Measurements from ENCODE around the gene IL1R2. TPM values are rescaled to one million over a fixed set of nuclear protein-coding genes. Genes with fewer than 3 reads are reported as not detected.

Gene IL1R2
- total and polyA plus RNA-seq, 2 donors = 0.37 to 31.2 TPM

GRCh38 chr2:101963198-101963597 lies 28.6 kb upstream of the IL1R2 start:
- no peak overlapping the region for H3K27ac ChIP-seq (ENCODE audit: low read depth)
- DNase-seq (ENCODE audit: extremely low spot score) = no peak
- WGBS = 87% methylated on average over 4 of the region's 4 CpGs
- H3K4me3 ChIP-seq (ENCODE audit: low read depth, low read length) = no peak overlapping the region
- H3K36me3 ChIP-seq (ENCODE audit: insufficient read depth) = no peaks in the 10 kb centered on the region
- no peaks in the 10 kb centered on the region for H3K4me1 ChIP-seq (ENCODE audit: insufficient read depth)

- H3K36me3 ChIP-seq (ENCODE audit: insufficient read depth) = no peaks in the 10 kb centered on the region
- 75% methylated on average over 7 of the region's 7 CpGs for WGBS
- H3K4me1 ChIP-seq (ENCODE audit: insufficient read depth) = no peaks in the 10 kb centered on the region
- no peak overlapping the region for H3K4me3 ChIP-seq (ENCODE audit: low read depth, low read length)
- no peak for DNase-seq (ENCODE audit: extremely low spot score)
- no peak overlapping the region for H3K27ac ChIP-seq (ENCODE audit: low read depth)
Observed at GRCh38 chr2:101967826-101968513, 23.8 kb upstream of the IL1R2 start.

DNA sequence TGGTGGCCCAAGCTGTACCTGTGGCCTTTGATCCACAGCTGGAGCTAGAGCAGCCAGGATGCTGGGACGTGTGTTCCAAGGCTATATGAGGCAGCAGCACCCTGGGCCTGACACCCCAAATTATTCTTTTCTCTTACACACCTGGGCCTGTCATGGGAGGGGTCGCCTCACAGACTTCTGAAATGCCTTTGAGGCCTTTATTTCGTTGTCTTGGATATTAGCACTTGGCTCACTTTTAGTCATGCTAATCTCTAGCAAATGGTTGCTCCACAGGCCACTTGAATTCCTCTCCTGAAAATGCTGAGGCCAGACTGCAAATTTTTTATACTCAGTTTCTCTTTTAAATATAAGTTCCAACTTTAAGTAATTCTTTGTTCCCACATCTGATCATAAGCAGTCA lies 22.0 kb upstream of the IL1R2 start:
- Histone ChIP-seq H3K4me3 (ENCODE audit: low read depth, low read length) (no peak overlapping the region), H3K27ac (ENCODE audit: low read depth) (no peak overlapping the region), H3K4me1 (ENCODE audit: insufficient read depth) (no peaks in the 10 kb centered on the region), H3K36me3 (ENCODE audit: insufficient read depth) (no peaks in the 10 kb centered on the region)
- DNase-seq (ENCODE audit: extremely low spot score) = no peak
- WGBS = 86% methylated on average over 3 of the region's 3 CpGs

GRCh38 chr2:101970901-101971300 lies 20.9 kb upstream of the IL1R2 start:
- WGBS = 86% methylated on average over 1 of the region's 1 CpG
- no peak for DNase-seq (ENCODE audit: extremely low spot score)
- Histone ChIP-seq H3K36me3 (ENCODE audit: insufficient read depth) (no peaks in the 10 kb centered on the region), H3K4me1 (ENCODE audit: insufficient read depth) (peaks cover 2% of the 10 kb centered on the region), H3K4me3 (ENCODE audit: low read depth, low read length) (no peak overlapping the region), H3K27ac (ENCODE audit: low read depth) (no peak overlapping the region)

DNA sequence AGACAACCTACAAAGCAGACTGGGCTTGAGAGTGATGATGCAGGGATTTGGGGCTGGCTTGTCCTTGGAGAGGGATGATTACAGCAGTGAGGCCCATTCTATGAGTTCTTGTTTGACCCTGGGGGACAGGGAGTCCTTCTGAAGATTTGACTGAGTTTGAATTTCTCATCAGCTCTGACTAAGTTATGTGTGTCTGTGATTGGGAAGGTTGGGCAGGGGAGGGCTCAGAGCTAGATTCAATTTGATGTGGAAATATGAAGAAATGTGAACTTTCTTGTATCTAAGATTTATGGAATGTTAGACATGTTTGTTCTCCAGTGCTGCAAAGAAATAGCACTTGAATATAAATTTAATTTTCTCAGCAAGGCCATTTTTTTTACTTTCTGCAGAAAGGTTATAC lies 19.9 kb upstream of the IL1R2 start:
- Histone ChIP-seq H3K36me3 (ENCODE audit: insufficient read depth) (no peaks in the 10 kb centered on the region), H3K4me1 (ENCODE audit: insufficient read depth) (peaks cover 2% of the 10 kb centered on the region), H3K27ac (ENCODE audit: low read depth) (no peak overlapping the region), H3K4me3 (ENCODE audit: low read depth, low read length) (no peak overlapping the region)
- DNase-seq (ENCODE audit: extremely low spot score) = no peak

DNA sequence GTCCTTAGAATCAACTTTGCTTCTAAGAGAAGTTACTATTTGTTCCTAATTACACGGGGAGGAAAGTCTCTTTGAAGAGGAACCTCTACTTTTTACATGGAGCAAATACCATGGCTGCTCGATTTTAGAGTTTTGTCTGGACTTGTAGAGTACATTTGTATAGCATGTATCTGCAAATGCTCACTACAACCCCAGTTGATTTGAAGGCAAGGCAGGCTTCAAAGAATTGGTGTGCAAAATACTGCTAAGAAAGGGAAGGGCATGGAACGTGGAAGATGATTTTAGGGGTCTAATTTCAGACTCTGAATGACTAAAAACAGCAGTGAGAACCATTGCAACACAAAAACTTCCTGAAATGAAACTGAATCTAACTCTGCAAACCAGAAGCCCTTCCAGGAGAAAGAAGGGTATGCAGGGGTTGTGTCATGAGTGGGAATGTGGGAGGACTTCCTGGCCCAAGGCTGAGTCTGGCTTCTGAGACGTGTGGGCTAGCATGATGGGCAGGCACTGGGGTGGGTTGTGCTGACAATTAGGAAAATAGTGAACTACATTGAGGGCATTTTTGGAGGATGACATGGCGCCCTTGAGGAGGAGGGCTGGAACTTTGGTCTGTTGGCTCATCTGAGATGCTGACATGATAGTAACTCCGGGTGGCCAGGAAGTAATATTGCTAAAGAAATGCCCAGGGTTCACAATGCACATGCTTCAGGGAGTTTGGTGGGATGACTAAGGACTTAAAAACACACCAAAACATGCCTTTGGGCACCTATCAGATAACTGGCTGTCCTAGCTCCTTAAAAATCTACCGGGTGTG lies 18.9 kb upstream of the IL1R2 start:
- no peak for DNase-seq (ENCODE audit: extremely low spot score)
- Histone ChIP-seq H3K4me3 (ENCODE audit: low read depth, low read length) (no peak overlapping the region), H3K4me1 (ENCODE audit: insufficient read depth) (peaks cover 2% of the 10 kb centered on the region), H3K36me3 (ENCODE audit: insufficient read depth) (no peaks in the 10 kb centered on the region), H3K27ac (ENCODE audit: low read depth) (no peak overlapping the region)
- 76% methylated on average over 7 of the region's 7 CpGs for WGBS

- DNase-seq (ENCODE audit: extremely low spot score) = no peak
- Histone ChIP-seq H3K4me1 (ENCODE audit: insufficient read depth) (peaks cover 2% of the 10 kb centered on the region), H3K36me3 (ENCODE audit: insufficient read depth) (no peaks in the 10 kb centered on the region), H3K4me3 (ENCODE audit: low read depth, low read length) (no peak overlapping the region), H3K27ac (ENCODE audit: low read depth) (no peak overlapping the region)
- 29% methylated on average over 8 of the region's 8 CpGs for WGBS
Observed at GRCh38 chr2:101974663-101975062, 17.1 kb upstream of the IL1R2 start.

DNA sequence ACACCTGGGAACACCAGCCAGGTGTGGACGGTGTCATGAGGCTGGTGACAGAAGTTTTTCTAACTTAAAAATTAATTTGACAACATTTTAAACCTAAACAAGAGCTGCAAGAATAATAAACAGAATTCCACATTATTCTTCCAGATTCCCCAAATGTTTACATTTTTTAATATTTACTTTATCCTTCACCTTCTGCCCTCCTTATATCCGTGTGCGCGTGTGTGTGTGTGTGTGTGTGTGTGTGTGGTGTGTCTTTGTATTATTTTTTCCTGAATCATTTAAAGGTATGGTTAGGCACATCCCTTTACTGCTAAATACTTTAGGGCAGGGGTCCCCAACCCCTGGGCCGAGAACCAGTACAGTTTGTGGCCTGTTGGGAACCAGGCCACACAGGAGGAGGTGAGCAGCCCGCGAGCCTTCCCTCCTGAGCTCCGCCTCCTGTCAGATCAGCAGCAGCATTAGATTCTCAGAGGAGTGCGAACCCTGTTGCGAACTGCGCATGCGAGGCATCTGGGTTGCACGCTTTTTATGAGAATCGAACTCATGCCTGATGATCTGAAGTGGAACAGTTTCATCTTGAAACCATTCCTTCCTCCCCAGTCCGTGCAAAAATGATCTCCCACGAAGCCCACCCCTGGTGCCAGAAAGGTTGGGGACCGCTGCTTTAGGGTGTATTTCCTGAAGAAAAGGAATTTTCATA lies 16.4 kb upstream of the IL1R2 start:
- DNase-seq (ENCODE audit: extremely low spot score) = no peak
- Histone ChIP-seq H3K4me3 (ENCODE audit: low read depth, low read length) (no peak overlapping the region), H3K4me1 (ENCODE audit: insufficient read depth) (peaks cover 2% of the 10 kb centered on the region), H3K27ac (ENCODE audit: low read depth) (no peak overlapping the region), H3K36me3 (ENCODE audit: insufficient read depth) (no peaks in the 10 kb centered on the region)
- 69% methylated on average over 17 of the region's 17 CpGs for WGBS

DNA sequence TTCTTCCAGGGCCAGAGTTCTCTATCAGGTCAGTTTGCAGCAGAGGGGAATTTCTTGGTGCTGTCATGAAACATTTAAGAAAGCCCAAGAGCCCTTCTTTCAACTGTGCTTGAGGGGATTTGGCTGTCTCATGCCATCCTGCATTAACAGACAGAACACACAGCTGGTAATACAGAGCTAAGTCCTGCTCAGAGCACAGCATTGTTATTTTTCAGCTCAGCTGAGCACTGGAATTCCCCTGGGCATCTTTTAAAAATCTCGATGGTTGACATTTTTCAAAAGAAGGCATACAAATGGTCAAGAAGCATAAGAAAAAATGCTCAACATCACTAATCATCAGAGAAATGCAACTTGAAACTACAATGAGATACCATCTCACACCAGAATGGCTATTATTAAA lies 14.9 kb upstream of the IL1R2 start:
- 41% methylated on average over 1 of the region's 1 CpG for WGBS
- Histone ChIP-seq H3K4me1 (ENCODE audit: insufficient read depth) (peaks cover 2% of the 10 kb centered on the region), H3K4me3 (ENCODE audit: low read depth, low read length) (no peak overlapping the region), H3K27ac (ENCODE audit: low read depth) (no peak overlapping the region), H3K36me3 (ENCODE audit: insufficient read depth) (no peaks in the 10 kb centered on the region)
- no peak for DNase-seq (ENCODE audit: extremely low spot score)

DNA sequence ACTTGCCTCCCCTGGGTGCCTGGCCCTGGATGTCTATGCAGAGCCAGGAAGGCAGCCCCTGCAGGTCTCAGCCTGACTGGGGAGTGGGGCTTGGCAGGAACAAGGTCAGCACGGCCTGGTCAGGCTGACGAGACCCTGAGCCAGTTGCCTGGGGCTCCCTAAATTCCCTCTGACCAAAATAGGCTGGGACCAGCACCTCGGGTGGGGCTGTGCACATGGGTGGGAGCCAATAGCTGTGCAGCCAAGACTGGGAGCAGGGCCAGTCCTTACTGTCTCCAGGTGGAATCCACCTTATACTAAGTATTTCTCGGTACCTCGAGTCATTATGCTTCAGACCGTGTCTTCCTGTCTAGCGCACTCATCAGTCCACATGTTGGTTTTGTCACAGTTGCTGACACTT lies 11.4 kb upstream of the IL1R2 start:
- no peak overlapping the region for H3K27ac ChIP-seq (ENCODE audit: low read depth)
- H3K4me1 ChIP-seq (ENCODE audit: insufficient read depth) = no peaks in the 10 kb centered on the region
- WGBS = 87% methylated on average over 7 of the region's 7 CpGs
- H3K4me3 ChIP-seq (ENCODE audit: low read depth, low read length) = no peak overlapping the region
- DNase-seq (ENCODE audit: extremely low spot score) = no peak
- no peaks in the 10 kb centered on the region for H3K36me3 ChIP-seq (ENCODE audit: insufficient read depth)

DNA sequence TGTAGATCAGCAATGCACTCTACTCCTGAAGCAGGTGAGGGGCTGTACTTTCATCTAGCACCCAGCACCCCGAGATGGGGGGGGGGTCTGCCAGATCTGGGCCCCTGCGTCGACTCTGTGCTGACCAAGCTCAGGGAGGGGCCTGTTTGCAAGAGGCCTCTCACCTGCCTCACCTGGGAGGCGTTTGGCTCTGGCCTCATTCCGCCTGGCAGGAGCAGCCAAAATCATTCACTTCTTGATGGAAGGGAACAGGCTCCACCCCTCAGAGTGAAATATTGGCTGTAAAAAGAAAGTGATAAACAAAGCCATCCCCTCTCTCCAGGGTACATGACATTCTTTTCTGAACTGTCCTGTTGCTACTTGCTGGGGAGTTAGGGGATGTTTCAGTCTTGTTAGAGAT lies 10.7 kb upstream of the IL1R2 start:
- H3K4me3 ChIP-seq (ENCODE audit: low read depth, low read length) = no peak overlapping the region
- H3K4me1 ChIP-seq (ENCODE audit: insufficient read depth) = no peaks in the 10 kb centered on the region
- 79% methylated on average over 5 of the region's 5 CpGs for WGBS
- H3K36me3 ChIP-seq (ENCODE audit: insufficient read depth) = no peaks in the 10 kb centered on the region
- no peak overlapping the region for H3K27ac ChIP-seq (ENCODE audit: low read depth)
- no peak for DNase-seq (ENCODE audit: extremely low spot score)

DNA sequence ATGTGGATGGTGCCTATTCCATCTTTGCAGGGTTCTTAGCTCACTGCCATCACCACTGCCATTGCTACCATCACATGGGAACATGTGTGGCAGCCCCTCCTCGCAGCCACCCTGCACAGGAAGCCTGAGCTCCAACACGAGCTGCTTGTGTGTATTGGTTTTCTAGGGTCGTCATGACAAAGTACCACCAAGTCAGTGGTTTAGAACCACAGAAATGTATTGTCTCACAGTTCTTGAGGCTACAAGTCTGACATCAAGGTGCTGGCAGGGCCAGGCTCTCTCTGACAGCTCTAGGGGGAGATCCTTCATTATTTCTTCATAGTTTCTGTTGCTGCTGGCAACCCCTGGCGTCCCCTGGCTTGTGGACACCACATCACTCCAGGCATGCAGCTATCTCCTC lies 10.3 kb upstream of the IL1R2 start:
- no peaks in the 10 kb centered on the region for H3K4me1 ChIP-seq (ENCODE audit: insufficient read depth)
- H3K36me3 ChIP-seq (ENCODE audit: insufficient read depth) = no peaks in the 10 kb centered on the region
- H3K4me3 ChIP-seq (ENCODE audit: low read depth, low read length) = no peak overlapping the region
- no peak for DNase-seq (ENCODE audit: extremely low spot score)
- H3K27ac ChIP-seq (ENCODE audit: low read depth) = no peak overlapping the region
- WGBS = 86% methylated on average over 4 of the region's 4 CpGs

GRCh38 chr2:101982495-101983029 lies 9.2 kb upstream of the IL1R2 start:
- Histone ChIP-seq H3K36me3 (ENCODE audit: insufficient read depth) (no peaks in the 10 kb centered on the region), H3K4me1 (ENCODE audit: insufficient read depth) (no peaks in the 10 kb centered on the region), H3K4me3 (ENCODE audit: low read depth, low read length) (no peak overlapping the region), H3K27ac (ENCODE audit: low read depth) (no peak overlapping the region)
- 90% methylated on average over 9 of the region's 9 CpGs for WGBS
- DNase-seq (ENCODE audit: extremely low spot score) = no peak

- WGBS = 70% methylated on average over 8 of the region's 8 CpGs
Observed at GRCh38 chr2:101983486-101983885, 8.3 kb upstream of the IL1R2 start.

More at GRCh38 chr2:101983486-101983885, 8.3 kb upstream of the IL1R2 start:
- Histone ChIP-seq H3K27ac (ENCODE audit: low read depth) (no peak overlapping the region), H3K4me1 (ENCODE audit: insufficient read depth) (no peaks in the 10 kb centered on the region), H3K36me3 (ENCODE audit: insufficient read depth) (no peaks in the 10 kb centered on the region), H3K4me3 (ENCODE audit: low read depth, low read length) (no peak overlapping the region)
- no peak for DNase-seq (ENCODE audit: extremely low spot score)

Measured in urinary bladder (tissue), 4 donors.